ENCODE measurements around the gene ZNF438. TPM values are rescaled to one million over a fixed set of nuclear protein-coding genes. Genes with fewer than 3 reads are reported as not detected.

ZNF438 gene
- total RNA-seq, 1 experiment from 2014 or later: 2.0 TPM

GRCh38 chr10:30979956-30980355 is 51.7 kb downstream of the ZNF438 start:
- Histone ChIP-seq H3K9me3 (ENCODE audit: low read depth, low read length, poor library complexity, severe bottlenecking) (no peaks in the 10 kb centered on the region), H3K36me3 (ENCODE audit: insufficient read depth, low read length, poor library complexity, severe bottlenecking) (no peaks in the 10 kb centered on the region), H3K4me3 (ENCODE audit: low read depth, low read length, poor library complexity, severe bottlenecking) (no peak overlapping the region), H3K27me3 (replicated peaks; ENCODE audit: insufficient read depth, low read depth, low read length, poor library complexity) (no peaks in the 10 kb centered on the region), H3K4me1 (ENCODE audit: insufficient read depth, low read length, poor library complexity, severe bottlenecking) (no peaks in the 10 kb centered on the region), H3K27ac (ENCODE audit: low read depth, low read length, poor library complexity, severe bottlenecking) (no peak overlapping the region)
- no peak for DNase-seq (ENCODE audit: low spot score)
- TF ChIP-seq EZH2 (IDR thresholded peaks at IDR 0.05; ENCODE audit: borderline replicate concordance, low read depth, low read length, poor library complexity, severe bottlenecking): no peak
- no peak for TF ChIP-seq CTCF (conservative IDR thresholded peaks at IDR 0.05; ENCODE audit: low read depth, low read length)
- CTCF ChIA-PET: no interaction called here
- intact Hi-C loops (cut with micrococcal nuclease; ENCODE audit: unreplicated experiment): no loop called here
- POLR2A ChIA-PET (ENCODE audit: low non-redundant PET): no interaction called here
- BruUV-seq (replicated peaks): no TSS peak

- no peak for DNase-seq (ENCODE audit: low spot score)
- TF ChIP-seq CTCF (conservative IDR thresholded peaks at IDR 0.05; ENCODE audit: low read depth, low read length): no peak
- TF ChIP-seq EZH2 (IDR thresholded peaks at IDR 0.05; ENCODE audit: borderline replicate concordance, low read depth, low read length, poor library complexity, severe bottlenecking): no peak
- no TSS peak for BruUV-seq (replicated peaks)
- H3K9me3 ChIP-seq (ENCODE audit: low read depth, low read length, poor library complexity, severe bottlenecking): no peaks in the 10 kb centered on the region
- no peak overlapping the region for H3K4me3 ChIP-seq (ENCODE audit: low read depth, low read length, poor library complexity, severe bottlenecking)
- no peaks in the 10 kb centered on the region for H3K36me3 ChIP-seq (ENCODE audit: insufficient read depth, low read length, poor library complexity, severe bottlenecking)
- intact Hi-C loops (cut with micrococcal nuclease; ENCODE audit: unreplicated experiment): no loop called here
- ChIA-PET POLR2A (ENCODE audit: low non-redundant PET) (no interaction called here), CTCF (no interaction called here)
- H3K4me1 ChIP-seq (ENCODE audit: insufficient read depth, low read length, poor library complexity, severe bottlenecking): no peaks in the 10 kb centered on the region
- no peak overlapping the region for H3K27ac ChIP-seq (ENCODE audit: low read depth, low read length, poor library complexity, severe bottlenecking)
- H3K27me3 ChIP-seq (replicated peaks; ENCODE audit: insufficient read depth, low read depth, low read length, poor library complexity): no peaks in the 10 kb centered on the region
Measured at GRCh38 chr10:30978843-30979242, 52.8 kb downstream of the ZNF438 start.

GRCh38 chr10:30977385-30977784 is 54.3 kb downstream of the ZNF438 start:
- no peaks in the 10 kb centered on the region for H3K4me1 ChIP-seq (ENCODE audit: insufficient read depth, low read length, poor library complexity, severe bottlenecking)
- no peaks in the 10 kb centered on the region for H3K9me3 ChIP-seq (ENCODE audit: low read depth, low read length, poor library complexity, severe bottlenecking)
- H3K27ac ChIP-seq (ENCODE audit: low read depth, low read length, poor library complexity, severe bottlenecking): no peak overlapping the region
- no peaks in the 10 kb centered on the region for H3K27me3 ChIP-seq (replicated peaks; ENCODE audit: insufficient read depth, low read depth, low read length, poor library complexity)
- intact Hi-C loops (cut with micrococcal nuclease; ENCODE audit: unreplicated experiment): no loop called here
- DNase-seq (ENCODE audit: low spot score): no peak
- H3K4me3 ChIP-seq (ENCODE audit: low read depth, low read length, poor library complexity, severe bottlenecking): no peak overlapping the region
- CTCF ChIA-PET: no interaction called here
- POLR2A ChIA-PET (ENCODE audit: low non-redundant PET): no interaction called here
- no TSS peak for BruUV-seq (replicated peaks)
- TF ChIP-seq EZH2 (IDR thresholded peaks at IDR 0.05; ENCODE audit: borderline replicate concordance, low read depth, low read length, poor library complexity, severe bottlenecking) (no peak), CTCF (conservative IDR thresholded peaks at IDR 0.05; ENCODE audit: low read depth, low read length) (no peak)
- no peaks in the 10 kb centered on the region for H3K36me3 ChIP-seq (ENCODE audit: insufficient read depth, low read length, poor library complexity, severe bottlenecking)
